Stimulated activated CD4-positive, alpha-beta T cell treated with anti-CD3 and anti-CD28 coated beads, Interleukin-2, amount 100 ng/mL, for 24 hours (primary cell): ENCODE results near the gene TFPI.
"Not testable (repeated sequence)": the region's sequence is repeated elsewhere in the genome, so short reads cannot be mapped to it uniquely, and the experiment has no call there.

Source experiments
- DNase-seq, 2 donors: peaks; one replicate each; pipeline ENCODE4 v3.0.0-alpha.2; 2020

Gene TFPI

GRCh38 chr2:187554011-187554703, at the start of gene TFPI:
TSS of gene TFPI (minus strand) at chr2:187554435. CDS start at chr2:187503768, 50,667 bp downstream.
- no peak for DNase-seq

GRCh38 chr2:187594801-187595200, 40.6 kb upstream of the TFPI start:
- DNase-seq, result no peak

- no peak for DNase-seq
Measured at GRCh38 chr2:187593697-187594096, 39.5 kb upstream of the TFPI start.

DNA sequence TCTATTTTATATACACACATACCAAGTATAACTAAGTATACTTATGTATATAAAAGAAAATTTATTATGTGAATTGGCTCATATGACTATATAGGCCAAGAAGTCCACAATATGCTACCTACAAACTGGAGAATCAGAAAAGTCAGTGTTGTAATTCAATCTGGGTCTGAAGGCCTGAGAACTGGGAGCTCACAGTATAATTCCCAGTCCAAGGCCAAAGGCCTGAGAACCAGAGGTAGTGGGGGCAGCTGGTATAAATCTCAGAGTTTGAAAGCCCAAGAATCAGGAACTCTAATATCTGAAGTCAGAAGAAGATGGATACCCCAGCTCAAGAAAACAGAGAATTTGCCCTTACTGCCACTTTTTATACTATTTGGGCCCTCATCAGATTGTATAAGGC, 38.9 kb upstream of the TFPI start:
- DNase-seq, result no peak

- no peak for DNase-seq
Measured at GRCh38 chr2:187590175-187590574, 35.9 kb upstream of the TFPI start.

- DNase-seq, result no peak
Measured at GRCh38 chr2:187586011-187586641, 31.9 kb upstream of the TFPI start.

GRCh38 chr2:187581125-187581896, 27.1 kb upstream of the TFPI start:
- peak in 1 of 2 donors; percentile 3 for DNase-seq

- DNase-seq, result no peak
Measured at GRCh38 chr2:187580462-187581124, 26.4 kb upstream of the TFPI start.

GRCh38 chr2:187577310-187577709, 23.1 kb upstream of the TFPI start:
- DNase-seq, result no peak

DNA sequence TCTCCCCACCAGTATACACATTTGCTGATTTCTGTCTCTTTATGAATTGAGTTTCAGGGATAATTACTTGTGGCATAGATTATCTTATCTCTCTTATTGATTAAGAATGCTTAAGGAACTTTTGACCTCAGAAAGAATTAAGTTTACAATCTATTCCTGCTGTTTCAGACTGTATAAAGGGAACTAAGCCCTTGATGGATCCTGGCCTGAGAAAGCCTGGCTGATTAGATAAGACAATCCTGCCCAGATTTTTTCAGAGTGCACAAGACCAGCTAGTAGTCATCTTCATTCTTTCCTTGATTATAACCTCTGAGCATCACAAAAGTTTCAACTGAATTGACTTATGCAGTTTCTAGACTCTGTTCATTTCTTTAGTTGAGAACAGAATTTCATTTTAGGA, 22.7 kb upstream of the TFPI start:
- no peak for DNase-seq

DNA sequence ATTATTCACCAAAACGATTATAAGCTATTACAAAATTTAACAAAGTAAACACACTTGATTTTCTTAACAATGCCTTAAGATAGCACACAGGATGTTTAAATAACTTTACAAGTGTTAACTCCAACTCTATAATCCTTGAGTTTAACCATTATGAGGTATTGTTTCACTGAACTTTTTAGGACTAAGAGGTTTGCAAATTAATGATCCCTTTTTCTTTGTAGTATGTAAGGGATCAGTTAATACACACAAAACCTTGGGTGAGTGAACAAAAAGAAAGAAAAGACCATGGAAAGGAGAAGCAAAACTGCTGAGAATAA, 21.5 kb upstream of the TFPI start:
- DNase-seq, result no peak

GRCh38 chr2:187574969-187575750, 20.9 kb upstream of the TFPI start:
- no peak for DNase-seq

- no peak for DNase-seq
Measured at GRCh38 chr2:187573722-187574121, 19.5 kb upstream of the TFPI start.

GRCh38 chr2:187571996-187572395, 17.8 kb upstream of the TFPI start:
- not testable (repeated sequence) for DNase-seq

- no peak for DNase-seq
Measured at GRCh38 chr2:187569571-187569970, 15.3 kb upstream of the TFPI start.

DNA sequence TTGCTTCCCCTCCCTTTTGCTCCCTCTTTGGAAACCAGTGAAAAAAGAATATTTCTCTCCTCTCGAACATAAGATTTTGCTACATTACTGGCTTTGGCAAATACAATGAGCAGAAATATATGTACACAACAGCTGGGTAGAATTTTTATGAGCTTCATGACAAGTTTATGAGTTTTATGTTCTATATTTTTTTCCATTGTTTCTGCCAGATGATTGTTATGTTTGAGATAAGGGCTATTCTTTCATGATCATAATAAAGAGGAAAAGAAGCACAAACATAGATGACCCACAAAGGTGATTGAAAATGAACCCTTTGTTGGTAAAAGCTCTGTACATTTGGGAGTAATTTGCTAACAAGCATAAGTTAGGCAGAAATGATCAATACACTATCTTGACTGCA, 14.8 kb upstream of the TFPI start:
- no peak for DNase-seq

GRCh38 chr2:187567126-187567525, 12.9 kb upstream of the TFPI start:
- no peak for DNase-seq

DNA sequence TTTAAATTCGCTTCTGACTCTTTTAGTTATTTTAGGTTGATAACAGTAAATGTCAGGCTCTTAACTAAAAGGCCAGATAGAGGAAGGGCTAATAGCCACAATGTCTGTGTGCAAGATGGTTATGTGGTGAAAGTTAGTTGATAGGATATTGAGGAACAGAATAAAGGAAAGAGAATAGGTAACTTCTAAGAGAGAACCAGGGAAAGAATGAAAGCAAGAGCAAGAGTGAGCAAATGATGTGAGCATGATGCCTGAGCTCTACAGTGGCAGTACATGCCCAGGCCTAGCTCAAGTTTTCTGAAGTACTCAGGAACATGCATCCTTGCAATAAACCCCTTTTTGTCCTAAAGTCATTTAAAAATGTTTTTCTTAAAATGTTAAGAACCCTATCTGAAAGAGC, 12.5 kb upstream of the TFPI start:
- no peak for DNase-seq

DNA sequence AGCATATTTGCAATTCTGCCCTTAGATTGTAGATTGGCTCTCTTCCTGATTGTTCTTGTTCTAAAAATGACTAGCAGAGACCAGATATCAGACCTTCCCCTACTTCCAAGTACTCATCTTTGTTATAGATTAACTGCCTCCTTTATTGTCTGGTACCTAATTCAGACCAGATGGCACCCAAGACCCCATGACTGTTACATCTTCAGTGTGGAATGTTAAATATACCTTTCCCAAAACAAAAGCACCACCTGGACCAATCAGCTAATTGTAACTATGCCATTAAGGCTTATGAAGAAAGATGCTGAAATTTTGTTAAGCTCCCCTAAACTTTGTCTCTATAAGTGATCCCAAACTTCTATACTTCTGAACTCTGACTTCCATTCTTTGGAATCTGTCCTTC, 12.0 kb upstream of the TFPI start:
- no peak for DNase-seq

GRCh38 chr2:187565618-187566017, 11.4 kb upstream of the TFPI start:
- DNase-seq, result not testable (repeated sequence)

GRCh38 chr2:187556493-187556892, 2.3 kb upstream of the TFPI start:
- not testable (repeated sequence) for DNase-seq

- DNase-seq, result no peak
Measured at GRCh38 chr2:187554704-187555082, 458 bp upstream of the TFPI start.
